GM21423 (cell line): ENCODE data around the gene KLK15.

Experiments used
- ATAC-seq: cut with Tn5 transposase; IDR thresholded peaks from one replicate; pipeline ENCODE4 v1.9.1; 2021; ENCODE audit warnings: mild to moderate bottlenecking, moderate library complexity; ENCODE audit not compliant: unreplicated experiment

The KLK15 gene, protein sequence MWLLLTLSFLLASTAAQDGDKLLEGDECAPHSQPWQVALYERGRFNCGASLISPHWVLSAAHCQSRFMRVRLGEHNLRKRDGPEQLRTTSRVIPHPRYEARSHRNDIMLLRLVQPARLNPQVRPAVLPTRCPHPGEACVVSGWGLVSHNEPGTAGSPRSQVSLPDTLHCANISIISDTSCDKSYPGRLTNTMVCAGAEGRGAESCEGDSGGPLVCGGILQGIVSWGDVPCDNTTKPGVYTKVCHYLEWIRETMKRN

DNA sequence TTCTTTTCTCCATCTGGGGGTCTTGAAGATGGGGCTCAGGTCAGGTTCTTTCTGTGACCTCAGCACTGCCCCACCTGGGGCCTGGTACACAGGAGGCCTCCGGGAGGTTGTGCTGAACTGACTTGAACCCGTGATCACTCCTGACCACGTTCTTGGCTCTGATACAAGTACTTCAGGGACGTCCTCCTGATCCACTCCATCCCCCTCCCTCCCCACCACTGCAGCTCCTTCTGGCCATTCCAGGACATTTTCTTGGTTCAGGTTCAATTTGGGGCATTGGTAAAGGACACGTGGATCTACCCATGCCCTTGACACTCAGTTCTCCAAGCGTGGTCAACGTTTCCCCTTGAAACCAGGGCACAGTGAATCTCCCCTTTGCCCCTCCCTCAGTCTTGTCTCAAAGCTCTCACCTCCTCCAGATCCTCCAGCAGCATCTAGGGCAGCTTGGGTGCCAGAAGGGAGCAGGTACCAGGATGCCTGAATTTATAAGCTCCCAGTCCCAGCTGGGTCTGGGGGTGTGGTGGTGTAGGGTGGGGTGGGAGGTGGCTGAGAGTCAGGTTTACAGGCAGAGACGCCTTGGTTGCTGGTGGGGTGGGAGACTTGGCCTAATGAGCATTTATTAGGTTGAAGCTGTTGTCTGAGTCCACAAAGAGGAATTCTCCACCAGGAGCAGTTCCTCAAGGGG is at the start of gene KLK15:
TSS of gene KLK15 (minus strand) at position 458 of the 685 bp plus-strand sequence. CDS start 2,082 bp downstream, outside the sequence.
- ATAC-seq: no peak

GRCh38 chr19:50882188-50882587 is 48.8 kb upstream of the KLK15 start:
- no peak for ATAC-seq

GRCh38 chr19:50880241-50880640 is 46.9 kb upstream of the KLK15 start:
- ATAC-seq: no peak

- no peak for ATAC-seq
Measured at GRCh38 chr19:50878851-50879250, 45.5 kb upstream of the KLK15 start.

DNA sequence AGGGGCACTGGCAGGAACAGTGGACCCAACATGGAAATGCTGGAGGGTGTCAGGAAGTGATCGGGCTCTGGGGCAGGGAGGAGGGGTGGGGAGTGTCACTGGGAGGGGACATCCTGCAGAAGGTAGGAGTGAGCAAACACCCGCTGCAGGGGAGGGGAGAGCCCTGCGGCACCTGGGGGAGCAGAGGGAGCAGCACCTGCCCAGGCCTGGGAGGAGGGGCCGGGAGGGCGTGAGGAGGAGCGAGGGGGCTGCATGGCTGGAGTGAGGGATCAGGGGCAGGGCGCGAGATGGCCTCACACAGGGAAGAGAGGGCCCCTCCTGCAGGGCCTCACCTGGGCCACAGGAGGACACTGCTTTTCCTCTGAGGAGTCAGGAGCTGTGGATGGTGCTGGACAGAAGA is 44.0 kb upstream of the KLK15 start:
- ATAC-seq: no peak

DNA sequence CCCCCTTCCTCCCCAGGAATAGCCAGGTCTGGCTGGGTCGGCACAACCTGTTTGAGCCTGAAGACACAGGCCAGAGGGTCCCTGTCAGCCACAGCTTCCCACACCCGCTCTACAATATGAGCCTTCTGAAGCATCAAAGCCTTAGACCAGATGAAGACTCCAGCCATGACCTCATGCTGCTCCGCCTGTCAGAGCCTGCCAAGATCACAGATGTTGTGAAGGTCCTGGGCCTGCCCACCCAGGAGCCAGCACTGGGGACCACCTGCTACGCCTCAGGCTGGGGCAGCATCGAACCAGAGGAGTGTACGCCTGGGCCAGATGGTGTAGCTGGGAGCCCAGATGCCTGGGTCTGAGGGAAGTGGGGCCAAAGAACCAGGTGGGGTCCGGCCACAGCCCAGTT is 43.1 kb upstream of the KLK15 start:
- ATAC-seq: no peak

- no peak for ATAC-seq
Measured at GRCh38 chr19:50875795-50876422, 42.5 kb upstream of the KLK15 start.

DNA sequence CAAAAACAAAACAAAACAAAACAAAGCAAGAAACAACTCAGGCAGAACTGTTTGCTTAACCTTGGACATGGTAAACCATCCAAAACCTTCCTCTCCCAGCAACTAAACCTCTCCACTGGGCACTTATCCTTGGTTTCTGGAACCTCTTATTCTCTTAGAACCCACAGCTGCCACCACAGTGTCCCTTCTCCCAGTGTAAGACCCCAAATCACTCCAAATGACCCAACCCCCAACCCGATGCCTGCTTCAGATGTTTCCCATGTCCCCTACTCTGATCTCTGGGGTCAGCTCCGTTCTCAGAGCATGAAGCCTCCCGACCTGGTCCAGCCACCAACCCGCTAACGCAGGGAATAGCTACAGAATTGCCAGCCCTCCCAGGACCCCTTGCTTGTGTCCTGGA is 40.8 kb upstream of the KLK15 start:
- no peak for ATAC-seq

- ATAC-seq: no peak
Measured at GRCh38 chr19:50873056-50873455, 39.7 kb upstream of the KLK15 start, which contains the start of gene KLK2. KLK2 (plus strand) TSS chr19:50873439; CDS start chr19:50873474, 35 bp downstream.

- no peak for ATAC-seq
Measured at GRCh38 chr19:50870417-50871089, 37.2 kb upstream of the KLK15 start.

- ATAC-seq: no peak
Measured at GRCh38 chr19:50869479-50869878, 36.1 kb upstream of the KLK15 start.

DNA sequence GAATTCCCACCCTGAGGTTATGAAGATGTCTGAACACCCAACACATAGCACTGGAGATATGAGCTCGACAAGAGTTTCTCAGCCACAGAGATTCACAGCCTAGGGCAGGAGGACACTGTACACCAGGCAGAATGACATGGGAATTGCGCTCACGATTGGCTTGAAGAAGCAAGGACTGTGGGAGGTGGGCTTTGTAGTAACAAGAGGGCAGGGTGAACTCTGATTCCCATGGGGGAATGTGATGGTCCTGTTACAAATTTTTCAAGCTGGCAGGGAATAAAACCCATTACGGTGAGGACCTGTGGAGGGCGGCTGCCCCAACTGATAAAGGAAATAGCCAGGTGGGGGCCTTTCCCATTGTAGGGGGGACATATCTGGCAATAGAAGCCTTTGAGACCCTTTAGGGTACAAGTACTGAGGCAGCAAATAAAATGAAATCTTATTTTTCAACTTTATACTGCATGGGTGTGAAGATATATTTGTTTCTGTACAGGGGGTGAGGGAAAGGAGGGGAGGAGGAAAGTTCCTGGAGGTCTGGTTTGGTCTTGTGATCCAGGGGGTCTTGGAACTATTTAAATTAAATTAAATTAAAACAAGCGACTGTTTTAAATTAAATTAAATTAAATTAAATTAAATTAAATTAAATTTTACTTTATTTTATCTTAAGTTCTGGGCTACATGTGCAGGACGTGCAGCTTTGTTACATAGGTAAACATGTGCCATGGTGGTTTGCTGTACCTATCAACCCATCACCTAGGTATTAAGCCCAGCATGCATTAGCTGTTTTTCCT is 28.3 kb upstream of the KLK15 start:
- ATAC-seq: no peak

DNA sequence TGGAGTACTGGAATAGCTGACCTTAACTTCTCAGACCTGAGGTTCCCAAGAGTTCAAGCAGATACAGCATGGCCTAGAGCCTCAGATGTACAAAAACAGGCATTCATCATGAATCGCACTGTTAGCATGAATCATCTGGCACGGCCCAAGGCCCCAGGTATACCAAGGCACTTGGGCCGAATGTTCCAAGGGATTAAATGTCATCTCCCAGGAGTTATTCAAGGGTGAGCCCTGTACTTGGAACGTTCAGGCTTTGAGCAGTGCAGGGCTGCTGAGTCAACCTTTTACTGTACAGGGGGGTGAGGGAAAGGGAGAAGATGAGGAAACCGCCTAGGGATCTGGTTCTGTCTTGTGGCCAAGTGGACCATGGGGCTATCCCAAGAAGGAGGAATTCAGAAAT is 27.6 kb upstream of the KLK15 start:
- no peak for ATAC-seq

- no peak for ATAC-seq
Measured at GRCh38 chr19:50859849-50860248, 26.5 kb upstream of the KLK15 start.

GRCh38 chr19:50858886-50859285 is 25.5 kb upstream of the KLK15 start:
- ATAC-seq: no peak

DNA sequence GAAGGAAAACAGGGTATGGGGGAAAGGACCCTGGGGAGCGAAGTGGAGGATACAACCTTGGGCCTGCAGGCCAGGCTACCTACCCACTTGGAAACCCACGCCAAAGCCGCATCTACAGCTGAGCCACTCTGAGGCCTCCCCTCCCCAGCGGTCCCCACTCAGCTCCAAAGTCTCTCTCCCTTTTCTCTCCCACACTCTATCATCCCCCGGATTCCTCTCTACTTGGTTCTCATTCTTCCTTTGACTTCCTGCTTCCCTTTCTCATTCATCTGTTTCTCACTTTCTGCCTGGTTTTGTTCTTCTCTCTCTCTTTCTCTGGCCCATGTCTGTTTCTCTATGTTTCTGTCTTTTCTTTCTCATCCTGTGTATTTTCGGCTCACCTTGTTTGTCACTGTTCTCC is 24.0 kb upstream of the KLK15 start:
- no peak for ATAC-seq

GRCh38 chr19:50854636-50855410 is 21.4 kb upstream of the KLK15 start, which contains the start of gene KLK3:
KLK3 (plus strand) TSS chr19:50854915; CDS start chr19:50854956, 41 bp downstream.
- no peak for ATAC-seq

GRCh38 chr19:50851620-50852019 is 18.2 kb upstream of the KLK15 start:
- ATAC-seq: no peak

DNA sequence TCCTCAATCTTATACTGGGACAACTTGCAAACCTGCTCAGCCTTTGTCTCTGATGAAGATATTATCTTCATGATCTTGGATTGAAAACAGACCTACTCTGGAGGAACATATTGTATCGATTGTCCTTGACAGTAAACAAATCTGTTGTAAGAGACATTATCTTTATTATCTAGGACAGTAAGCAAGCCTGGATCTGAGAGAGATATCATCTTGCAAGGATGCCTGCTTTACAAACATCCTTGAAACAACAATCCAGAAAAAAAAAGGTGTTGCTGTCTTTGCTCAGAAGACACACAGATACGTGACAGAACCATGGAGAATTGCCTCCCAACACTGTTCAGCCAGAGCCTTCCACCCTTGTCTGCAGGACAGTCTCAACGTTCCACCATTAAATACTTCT is 17.4 kb upstream of the KLK15 start:
- ATAC-seq: no peak
